Suppressor macrophage treated with lipopolysaccharide for 4 hours (primary cell): ENCODE data around the gene DAPK1.

Source experiments
- DNase-seq: peaks from one replicate; pipeline ENCODE4 v3.0.0-alpha.2; 2020

DAPK1 gene

DNA sequence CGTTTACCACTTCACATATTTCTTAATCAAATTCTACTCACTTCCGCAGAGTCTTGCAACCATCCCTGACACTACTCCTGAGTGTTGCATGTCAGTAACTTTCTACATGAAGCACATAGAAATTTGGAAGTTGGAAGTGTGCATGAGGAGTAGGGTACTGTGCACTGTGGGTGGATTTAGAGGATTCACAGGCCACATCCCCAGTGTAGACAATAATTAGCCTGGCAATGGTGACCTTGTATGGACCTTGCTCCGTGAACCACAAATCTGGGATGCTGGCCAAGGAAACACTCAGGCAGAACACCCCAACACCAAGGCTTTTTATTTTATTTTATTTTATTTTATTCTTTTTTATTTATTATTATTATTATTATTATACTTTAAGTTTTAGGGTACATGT is 253.8 kb downstream of the DAPK1 start:
- DNase-seq = no peak

DNA sequence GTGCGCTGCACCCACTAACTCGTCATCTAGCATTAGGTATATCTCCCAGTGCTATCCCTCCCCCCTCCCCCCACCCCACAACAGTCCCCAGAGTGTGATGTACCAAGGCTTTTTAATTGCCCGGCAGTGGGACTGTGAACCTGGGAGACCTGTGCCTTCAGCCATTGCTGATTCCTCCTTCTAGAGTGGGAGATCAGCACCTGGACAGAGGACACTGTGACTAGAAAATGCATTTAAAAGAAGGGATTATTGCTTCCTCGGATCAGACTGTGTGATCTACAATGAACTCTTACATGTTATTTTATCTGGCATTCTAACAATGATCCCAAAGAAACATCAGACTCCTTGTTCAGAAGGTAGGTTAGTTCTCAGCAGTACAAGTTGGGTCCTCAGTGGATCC is 254.2 kb downstream of the DAPK1 start:
- no peak for DNase-seq

DNA sequence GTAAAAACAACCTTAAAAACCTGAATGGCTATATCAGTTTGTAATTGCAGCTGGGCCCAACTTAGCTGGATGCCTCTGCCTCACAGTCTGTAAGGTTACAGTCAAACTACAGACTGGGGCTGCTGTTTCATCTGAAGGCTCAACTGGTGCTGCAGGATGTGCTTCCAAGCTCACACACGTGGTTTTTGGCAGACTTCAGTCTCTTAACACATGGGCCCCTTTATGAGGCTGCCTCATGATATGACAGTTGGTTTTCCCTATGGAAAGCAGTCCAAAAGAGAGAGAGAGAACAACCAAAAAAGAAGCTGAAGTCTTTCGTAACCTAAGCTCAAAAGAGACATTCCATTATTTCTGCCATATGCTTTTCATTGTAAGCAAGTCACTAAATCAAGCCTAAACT is 255.6 kb downstream of the DAPK1 start:
- DNase-seq = no peak
